ENCODE results near the gene C21orf58.

C21orf58 gene

GRCh38 chr21:46326110-46326703, 2.5 kb upstream of the C21orf58 start:
- TF ChIP-seq, protein P1, sequence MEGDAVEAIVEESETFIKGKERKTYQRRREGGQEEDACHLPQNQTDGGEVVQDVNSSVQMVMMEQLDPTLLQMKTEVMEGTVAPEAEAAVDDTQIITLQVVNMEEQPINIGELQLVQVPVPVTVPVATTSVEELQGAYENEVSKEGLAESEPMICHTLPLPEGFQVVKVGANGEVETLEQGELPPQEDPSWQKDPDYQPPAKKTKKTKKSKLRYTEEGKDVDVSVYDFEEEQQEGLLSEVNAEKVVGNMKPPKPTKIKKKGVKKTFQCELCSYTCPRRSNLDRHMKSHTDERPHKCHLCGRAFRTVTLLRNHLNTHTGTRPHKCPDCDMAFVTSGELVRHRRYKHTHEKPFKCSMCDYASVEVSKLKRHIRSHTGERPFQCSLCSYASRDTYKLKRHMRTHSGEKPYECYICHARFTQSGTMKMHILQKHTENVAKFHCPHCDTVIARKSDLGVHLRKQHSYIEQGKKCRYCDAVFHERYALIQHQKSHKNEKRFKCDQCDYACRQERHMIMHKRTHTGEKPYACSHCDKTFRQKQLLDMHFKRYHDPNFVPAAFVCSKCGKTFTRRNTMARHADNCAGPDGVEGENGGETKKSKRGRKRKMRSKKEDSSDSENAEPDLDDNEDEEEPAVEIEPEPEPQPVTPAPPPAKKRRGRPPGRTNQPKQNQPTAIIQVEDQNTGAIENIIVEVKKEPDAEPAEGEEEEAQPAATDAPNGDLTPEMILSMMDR (IDR thresholded peaks at IDR 0.05; ENCODE audit: low read depth, low read length), result no peak
- no peak overlapping the region for H3K4me3 ChIP-seq (replicated peaks in 1 of 2; ENCODE audit: low read depth in 2 of 2, low read length in 2 of 2)

DNA sequence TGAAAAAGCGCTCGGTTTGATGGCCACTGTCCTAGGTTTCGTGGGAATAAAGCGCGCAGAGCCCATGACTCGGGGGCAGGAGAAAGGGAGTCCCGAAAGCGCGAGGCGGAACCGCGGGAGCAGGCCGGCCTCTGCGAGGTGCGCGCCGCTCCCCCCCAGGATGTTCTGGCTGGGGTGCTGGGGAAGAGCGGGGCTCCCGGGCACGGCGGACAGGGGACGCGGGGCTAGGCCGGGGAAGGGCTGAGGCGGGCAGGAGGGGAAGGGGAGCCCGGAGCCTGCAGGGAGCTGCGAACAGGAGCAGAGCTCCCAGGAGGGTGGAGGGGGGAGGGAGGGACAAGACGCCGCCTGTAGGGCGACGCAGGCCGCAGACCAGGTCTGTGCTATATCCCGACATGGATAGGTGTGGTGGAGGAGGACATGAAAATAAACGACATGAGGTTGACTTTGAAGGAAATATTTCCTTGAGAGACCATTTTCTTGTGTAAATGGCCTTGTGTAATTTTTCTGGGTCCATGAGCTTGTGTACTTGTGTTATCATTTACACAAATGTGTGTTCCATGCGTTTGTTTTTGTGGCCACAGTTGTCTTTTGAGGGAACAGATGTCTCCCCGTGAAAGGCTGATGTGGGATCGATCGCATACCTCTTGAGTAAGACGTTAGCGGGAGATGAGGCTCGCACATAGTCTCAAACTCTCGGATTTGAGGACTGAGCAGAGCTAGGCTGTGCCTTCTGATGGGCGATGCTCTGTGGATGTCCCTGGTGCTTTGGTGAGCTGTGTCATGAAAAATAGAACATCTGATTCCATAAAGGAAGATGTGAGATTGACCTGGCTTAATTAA, 1.6 kb upstream of the C21orf58 start:
- DNase-seq (ENCODE audit: low read depth in 2 of 2), result peak; percentile 52 to 58
- TF ChIP-seq, protein P1 (IDR thresholded peaks at IDR 0.05; ENCODE audit: low read depth, low read length), result peak; percentile 36
- peak overlapping the region; percentile 74 for H3K4me3 ChIP-seq (replicated peaks in 1 of 2; ENCODE audit: low read depth in 2 of 2, low read length in 2 of 2)

More at GRCh38 chr21:46326110-46326703, 2.5 kb upstream of the C21orf58 start:
- no peak for DNase-seq (ENCODE audit: low read depth in 2 of 2)

DNA sequence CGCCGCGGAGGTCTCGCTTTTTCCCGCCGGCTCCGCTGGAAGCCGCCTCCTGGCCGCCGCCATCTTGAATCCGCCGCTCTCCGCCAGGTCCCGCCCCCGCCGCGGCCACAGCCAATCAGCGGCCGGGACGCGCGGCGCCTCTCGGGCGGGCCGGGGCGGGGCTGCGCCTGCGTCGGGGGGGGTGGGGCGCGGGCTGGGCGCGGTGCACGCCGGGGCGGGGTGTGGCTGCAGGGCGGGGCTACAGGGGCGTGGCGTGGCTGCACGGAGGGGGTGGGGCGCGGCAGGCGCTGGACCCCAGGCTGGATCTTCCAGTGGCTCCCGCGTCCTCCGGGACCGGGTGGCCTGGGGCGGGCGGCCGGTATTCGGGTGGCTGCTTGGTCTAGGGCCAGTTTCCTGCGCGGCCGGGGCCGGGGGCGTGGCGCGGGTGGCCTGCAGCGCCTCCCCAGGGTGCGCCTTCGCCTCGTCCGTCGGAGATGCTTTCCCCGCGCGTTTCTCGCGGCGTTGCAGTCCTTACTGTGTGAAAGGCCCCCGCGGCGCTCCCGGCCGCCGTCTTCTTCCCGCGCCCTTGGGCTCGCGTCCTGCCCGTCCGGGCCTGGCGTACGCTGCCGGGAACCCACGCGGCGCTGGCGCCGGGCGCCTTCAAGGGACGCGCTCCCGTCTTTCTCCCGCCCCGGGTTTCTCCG, 861 bp upstream of the C21orf58 start:
- TF ChIP-seq, protein P1 (IDR thresholded peaks at IDR 0.05; ENCODE audit: low read depth, low read length), result no peak
- H3K4me3 ChIP-seq (replicated peaks in 1 of 2; ENCODE audit: low read depth in 2 of 2, low read length in 2 of 2), result peak overlapping the region; percentile 95 to 96
- DNase-seq (ENCODE audit: low read depth in 2 of 2), result peak; percentile 81 to 91

GRCh38 chr21:46323227-46323709, 402 bp downstream of the C21orf58 start:
- peak; percentile 10 to 29 for DNase-seq (ENCODE audit: low read depth in 2 of 2)
- H3K4me3 ChIP-seq (replicated peaks in 1 of 2; ENCODE audit: low read depth in 2 of 2, low read length in 2 of 2), result peak overlapping the region; percentile 68 to 75
- TF ChIP-seq, protein P1 (IDR thresholded peaks at IDR 0.05; ENCODE audit: low read depth, low read length), result no peak

GRCh38 chr21:46322351-46323226, 1.1 kb downstream of the C21orf58 start:
- DNase-seq (ENCODE audit: low read depth in 2 of 2), result peak; percentile 31 to 51
- TF ChIP-seq, protein P1 (IDR thresholded peaks at IDR 0.05; ENCODE audit: low read depth, low read length), result no peak
- peak overlapping the region; percentile 68 to 75 for H3K4me3 ChIP-seq (replicated peaks in 1 of 2; ENCODE audit: low read depth in 2 of 2, low read length in 2 of 2)

DNA sequence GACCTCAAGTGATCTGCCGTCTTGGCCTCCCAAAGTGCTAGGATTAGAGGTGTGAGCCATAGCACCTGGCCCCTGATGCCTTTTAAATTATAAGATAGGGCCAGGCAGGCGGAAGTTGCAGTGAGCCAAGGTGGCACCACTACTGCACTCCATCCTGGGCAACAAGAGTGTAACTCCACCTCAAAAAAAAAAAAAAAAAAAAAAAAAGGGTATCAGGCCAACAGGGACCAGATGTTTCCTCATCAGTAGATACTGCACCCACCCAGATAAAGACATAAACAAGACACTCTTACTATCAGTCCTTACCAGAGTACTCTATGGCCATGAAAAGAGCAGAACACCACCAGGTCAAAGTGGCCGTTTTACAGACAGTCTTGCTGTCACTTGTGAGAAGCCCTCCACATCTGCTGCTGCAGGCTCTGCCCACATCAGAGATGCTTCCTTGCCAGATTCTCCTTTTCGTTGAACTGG, 3.3 kb downstream of the C21orf58 start:
- no peak overlapping the region for H3K4me3 ChIP-seq (replicated peaks in 1 of 2; ENCODE audit: low read depth in 2 of 2, low read length in 2 of 2)
- DNase-seq (ENCODE audit: low read depth in 2 of 2), result peak in 1 of 2 donors; percentile 8
- TF ChIP-seq, protein P1 (IDR thresholded peaks at IDR 0.05; ENCODE audit: low read depth, low read length), result no peak
